Glomerular visceral epithelial cell (primary cell): ENCODE results near the gene FRZB.

Experiments used
- DNase-seq: peaks from one replicate; pipeline ENCODE4 v3.0.0-alpha.2; 2016; ENCODE audit errors: extremely low spot score

The FRZB gene

GRCh38 chr2:182845794-182846417 lies 20.5 kb downstream of the FRZB start:
- no peak for DNase-seq

- DNase-seq, result no peak
Observed at GRCh38 chr2:182836451-182836850, 30.0 kb downstream of the FRZB start.

GRCh38 chr2:182834293-182834692 lies 32.1 kb downstream of the FRZB start:
- no peak for DNase-seq

DNA sequence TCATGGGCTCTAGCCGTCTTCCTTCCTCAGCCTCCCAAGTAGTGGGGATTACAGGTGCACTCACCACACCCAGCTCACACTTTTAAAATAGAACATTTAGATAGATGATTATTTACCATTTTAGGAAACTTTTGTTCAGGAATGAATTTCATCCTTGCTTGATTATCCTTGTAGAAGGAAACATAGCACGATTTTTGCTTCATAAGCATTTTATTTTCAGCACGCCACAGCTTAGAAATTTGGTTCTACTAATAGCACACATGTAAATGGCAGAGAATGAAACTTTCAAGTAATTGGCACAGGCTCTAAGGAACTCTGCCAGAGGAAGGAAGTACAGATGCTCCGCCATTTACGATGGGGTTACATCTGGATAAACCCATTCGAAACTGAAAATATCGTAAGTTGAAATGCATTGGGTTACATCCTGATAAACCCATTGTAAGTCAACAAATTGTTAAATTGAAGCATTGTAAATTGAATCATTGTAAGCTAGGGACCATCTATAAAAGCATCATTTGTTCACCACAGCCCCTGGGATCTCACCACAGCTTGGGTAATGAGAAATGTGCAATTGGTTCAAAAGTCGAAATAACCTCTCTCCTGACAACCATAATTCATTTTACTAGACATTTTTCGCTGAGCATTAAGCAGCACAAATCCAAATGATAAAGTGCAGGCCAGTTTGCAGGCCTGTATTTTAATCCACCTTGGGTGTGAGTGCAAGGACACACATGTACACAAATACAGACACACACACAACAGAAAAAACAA lies 33.2 kb downstream of the FRZB start:
- DNase-seq, result no peak

GRCh38 chr2:182831921-182832320 lies 34.5 kb downstream of the FRZB start:
- DNase-seq, result no peak

GRCh38 chr2:182831101-182831500 lies 35.3 kb downstream of the FRZB start:
- no peak for DNase-seq

DNA sequence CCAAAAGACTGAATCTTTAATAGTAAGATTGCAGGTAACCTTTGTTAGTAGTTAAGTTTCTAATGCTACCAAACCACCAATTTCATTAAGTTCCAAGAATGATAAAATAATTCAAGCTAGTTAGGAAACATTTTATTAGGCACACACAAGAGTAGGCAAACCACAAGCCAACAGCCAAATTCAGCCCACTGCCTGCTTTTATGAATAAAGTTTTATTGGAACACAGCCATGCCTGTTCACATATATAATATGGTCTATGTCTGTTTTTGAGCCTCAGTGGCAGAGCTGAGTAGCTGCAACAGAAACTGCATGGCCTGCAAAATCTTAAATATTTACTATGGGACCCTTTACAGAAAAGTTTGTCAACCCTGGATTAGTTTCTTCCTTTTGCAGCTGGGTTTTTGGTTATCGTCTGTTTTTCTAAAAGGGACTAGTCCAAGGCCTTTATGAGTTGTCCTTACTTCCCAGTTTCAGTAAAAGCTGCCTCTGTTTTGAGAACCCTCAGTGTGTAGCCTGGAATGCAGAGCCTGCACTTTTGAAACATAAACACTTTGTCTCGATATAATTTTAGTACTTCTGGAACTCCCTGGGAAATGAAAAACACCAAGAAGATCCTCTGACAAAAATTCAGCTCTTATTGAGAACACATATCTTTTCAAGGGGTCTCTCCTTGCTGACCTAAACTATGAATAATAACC lies 39.1 kb downstream of the FRZB start:
- no peak for DNase-seq

GRCh38 chr2:182826496-182826895 lies 39.9 kb downstream of the FRZB start:
- DNase-seq, result no peak

DNA sequence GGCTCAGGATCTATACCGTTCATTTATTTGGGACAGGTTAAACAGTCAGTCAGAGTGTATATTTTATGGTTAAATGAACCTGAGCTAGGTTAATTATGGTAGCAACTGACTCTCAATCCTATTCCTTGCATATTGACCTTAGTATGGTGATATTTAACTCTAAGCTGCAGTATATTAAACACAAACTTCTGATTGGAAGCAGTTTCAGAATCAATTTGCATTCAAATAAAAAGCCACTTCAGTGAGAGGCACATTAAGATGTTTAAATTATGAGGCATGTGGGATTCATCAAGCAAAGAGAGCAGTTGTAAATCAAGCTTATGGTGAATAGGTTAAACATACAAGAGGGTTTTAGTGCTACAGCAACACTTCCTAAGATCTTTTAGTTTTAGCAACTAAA lies 40.4 kb downstream of the FRZB start:
- no peak for DNase-seq

DNA sequence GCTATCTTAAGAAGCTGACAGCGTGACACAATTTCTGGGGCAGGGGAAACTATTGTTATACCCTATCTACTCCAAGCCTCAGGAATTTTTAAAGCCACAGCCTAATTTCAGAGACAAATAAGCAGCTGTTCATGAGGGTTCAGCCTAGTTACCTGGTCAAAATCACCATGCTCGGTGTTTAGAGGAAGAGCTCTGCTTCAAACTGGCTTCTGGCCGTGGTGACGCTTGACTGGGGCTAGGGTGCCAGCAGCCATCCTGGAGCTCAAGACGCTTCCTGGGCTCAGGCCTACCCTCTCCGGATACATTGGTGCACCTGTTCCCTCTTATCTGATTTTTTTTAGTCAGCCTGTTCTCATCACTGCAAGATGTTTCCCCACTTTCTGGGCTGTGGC lies 41.7 kb downstream of the FRZB start:
- DNase-seq, result no peak

GRCh38 chr2:182824056-182824766 lies 42.2 kb downstream of the FRZB start:
- no peak for DNase-seq

GRCh38 chr2:182822733-182823132 lies 43.7 kb downstream of the FRZB start:
- no peak for DNase-seq

- DNase-seq, result no peak
Observed at GRCh38 chr2:182821182-182821581, 45.3 kb downstream of the FRZB start.

DNA sequence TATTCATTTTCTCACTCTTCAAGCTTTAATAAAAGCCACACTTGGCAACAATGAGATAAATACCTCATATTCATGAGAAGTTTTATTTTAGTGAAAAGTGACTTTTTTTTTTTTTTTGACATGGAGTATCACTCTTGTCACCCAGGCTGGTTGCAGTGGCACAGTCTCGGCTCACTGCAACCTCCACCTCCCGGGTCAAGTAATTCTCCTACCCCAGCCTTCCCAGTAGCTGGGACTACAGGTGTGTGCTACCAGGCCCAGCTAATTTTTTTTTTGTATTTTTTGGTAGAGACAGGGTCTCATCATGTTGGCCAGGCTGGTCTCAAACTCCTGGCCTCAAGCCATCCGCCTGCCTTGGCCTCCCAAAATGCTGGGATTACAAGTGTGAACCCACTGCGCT lies 47.0 kb downstream of the FRZB start:
- DNase-seq, result no peak

DNA sequence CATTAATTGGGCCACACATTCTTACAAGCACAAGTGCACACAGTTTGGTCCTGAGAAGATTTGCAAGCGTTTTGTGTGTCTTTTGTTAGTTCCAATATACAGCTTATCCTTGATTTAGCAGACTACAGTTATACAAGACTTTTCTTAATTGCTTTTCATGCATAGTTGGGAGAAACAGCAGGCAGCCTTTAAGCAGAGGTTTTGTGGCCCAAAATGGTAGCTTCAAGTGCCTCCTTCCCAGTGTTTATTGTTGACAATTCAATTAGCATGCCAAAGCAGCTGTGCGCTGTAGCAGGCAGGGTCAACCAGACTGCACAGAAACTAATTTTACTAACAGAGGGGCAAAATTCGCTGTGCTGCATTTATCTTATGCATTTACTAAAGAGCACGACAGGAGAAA lies 47.5 kb downstream of the FRZB start:
- no peak for DNase-seq

- DNase-seq, result no peak
Observed at GRCh38 chr2:182818501-182818900, 47.9 kb downstream of the FRZB start.

DNA sequence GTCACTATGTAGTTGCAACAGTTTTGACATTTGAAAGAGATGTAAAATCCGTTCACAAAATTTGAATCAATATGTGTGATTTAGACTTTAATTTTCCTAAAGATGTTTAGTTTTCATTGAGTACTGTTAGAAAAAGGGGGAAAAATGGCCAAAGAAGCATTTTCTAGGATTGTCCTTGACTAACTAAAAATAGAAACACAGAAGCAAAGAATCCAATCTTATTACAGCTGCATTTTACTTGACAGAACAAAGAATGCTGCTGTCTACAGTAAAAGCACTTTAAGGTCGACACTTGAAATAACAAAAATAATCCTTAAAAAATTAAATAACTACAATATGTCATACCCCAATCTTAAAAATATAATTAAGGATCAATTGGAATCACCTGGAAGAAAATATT lies 48.9 kb downstream of the FRZB start:
- DNase-seq, result no peak

- no peak for DNase-seq
Observed at GRCh38 chr2:182816866-182817265, 49.6 kb downstream of the FRZB start.

- DNase-seq, result no peak
Observed at GRCh38 chr2:182814804-182815203, 51.6 kb downstream of the FRZB start.

GRCh38 chr2:182814380-182814779 lies 52.1 kb downstream of the FRZB start:
- no peak for DNase-seq

DNA sequence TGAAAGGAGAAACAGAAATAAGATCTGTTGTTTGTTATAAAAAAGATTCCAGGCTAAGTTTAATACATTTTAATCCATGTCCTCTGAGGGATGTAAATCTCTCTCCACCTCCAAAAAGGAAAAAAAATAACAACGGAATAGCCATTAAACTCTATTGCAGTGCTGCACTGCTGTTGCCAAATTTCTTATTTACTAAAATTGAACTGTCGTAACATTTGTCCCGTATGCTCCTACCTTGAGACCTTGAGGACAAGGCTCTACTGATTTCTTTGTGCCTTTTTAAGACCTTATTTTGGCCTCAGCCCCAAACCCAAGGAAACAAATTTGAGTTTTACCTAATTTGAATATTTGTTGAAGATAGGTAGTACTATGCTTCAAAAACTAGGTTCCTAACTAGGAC lies 56.4 kb downstream of the FRZB start:
- DNase-seq, result no peak

DNA sequence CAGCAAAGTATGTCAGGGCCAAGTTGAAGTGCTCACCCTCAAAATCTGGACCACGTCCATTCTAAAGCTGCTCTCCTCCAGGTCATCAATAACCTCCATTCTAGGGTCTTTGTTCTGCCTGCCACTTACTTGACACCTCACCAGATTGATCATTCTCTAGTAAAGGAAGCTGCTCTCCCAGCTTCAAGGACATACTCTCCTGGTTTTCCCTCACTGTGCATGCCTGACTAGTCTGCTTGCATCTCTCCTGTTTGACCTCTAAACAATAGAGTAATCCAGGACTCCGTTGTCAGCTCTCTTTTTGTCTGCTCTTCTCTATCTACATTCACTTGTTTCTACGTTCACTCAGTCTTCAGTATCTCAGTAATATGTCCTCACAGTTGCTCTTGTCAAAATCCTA lies 59.1 kb downstream of the FRZB start:
- DNase-seq, result no peak
